CD4-positive, alpha-beta T cell (primary cell): Measurements from ENCODE around the gene ORMDL3. TPM values are rescaled to one million over a fixed set of nuclear protein-coding genes. Genes with fewer than 3 reads are reported as not detected.

Source experiments
- ATAC-seq: fragments of 200-7000 bp; cut with Tn5 transposase; one replicate; pipeline ENCODE4 v1.10.0; 2022; ENCODE audit warnings: mild to moderate bottlenecking; ENCODE audit not compliant: poor library complexity
- CTCF ChIA-PET: fragments of 350-600 bp; sonication (Branson Sonifier 250); formaldehyde crosslinking; loops from one replicate; lab custom pipeline; 2021; ENCODE audit warnings: antibody characterized with exemption, inconsistent platforms; lab: Charles Lee
- POLR2A ChIA-PET: fragments of 350-600 bp; sonication (Branson Sonifier 250); formaldehyde crosslinking; loops from one replicate; lab custom pipeline; 2021; ENCODE audit warnings: antibody characterized with exemption, inconsistent platforms; lab: Charles Lee
- DNase-seq, 14 experiments: peaks; one replicate each; pipeline ENCODE4 v3.0.0-alpha.2; 2013 to 2020; ENCODE audit warnings: mixed read lengths in 2 of 14
- H3K27ac ChIP-seq, 2 donors: one replicate each; pipeline versions ENCODE4 v1.5.1 to v1.7.0; 2013; ENCODE audit warnings: low read length in 2 of 2, low read depth in 1 of 2, mild to moderate bottlenecking in 1 of 2
- H3K27me3 ChIP-seq, 2 experiments: 1 replicate in 1 of 2; 2 replicates in 1 of 2; pipeline versions ENCODE4 v1.6.1 to v1.7.0; 2013; ENCODE audit warnings: low read length in 2 of 2, control low read depth in 1 of 2, mild to moderate bottlenecking in 1 of 2, moderate library complexity in 1 of 2; ENCODE audit not compliant: insufficient read depth in 2 of 2, control insufficient read depth in 1 of 2
- H3K36me3 ChIP-seq: one replicate; pipeline ENCODE4 v1.6.1; 2013; ENCODE audit warnings: low read length, control low read depth; ENCODE audit not compliant: insufficient read depth
- H3K4me1 ChIP-seq: one replicate; pipeline ENCODE4 v1.6.1; 2013; ENCODE audit warnings: low read length, control low read depth; ENCODE audit not compliant: insufficient read depth
- H3K4me3 ChIP-seq: one replicate; pipeline ENCODE4 v1.5.1; 2013; ENCODE audit warnings: mild to moderate bottlenecking, low read length, moderate library complexity
- H3K9me3 ChIP-seq, 2 experiments: 1 replicate in 1 of 2; 2 replicates in 1 of 2; pipeline versions ENCODE4 v1.6.1 to v1.7.0; 2013; ENCODE audit warnings: low read length in 2 of 2, mild to moderate bottlenecking in 2 of 2, control low read depth in 1 of 2, moderate library complexity in 1 of 2; ENCODE audit not compliant: control insufficient read depth in 1 of 2, insufficient read depth in 1 of 2
- H3K27ac Mint-ChIP-seq: one replicate; pipeline ENCODE4 v1.8.0; 2020; ENCODE audit warnings: mixed read lengths
- H3K27me3 Mint-ChIP-seq: one replicate; pipeline ENCODE4 v1.8.0; 2021; ENCODE audit warnings: mixed read lengths
- H3K36me3 Mint-ChIP-seq: one replicate; pipeline ENCODE4 v1.8.0; 2021; ENCODE audit warnings: low read depth, mixed read lengths
- H3K4me1 Mint-ChIP-seq: one replicate; pipeline ENCODE4 v1.8.0; 2021; ENCODE audit warnings: low read depth, mixed read lengths
- H3K4me3 Mint-ChIP-seq: one replicate; pipeline ENCODE4 v1.8.0; 2020; ENCODE audit warnings: mild to moderate bottlenecking, mixed read lengths
- H3K9me3 Mint-ChIP-seq: one replicate; pipeline ENCODE4 v1.8.0; 2020; ENCODE audit warnings: mixed read lengths
- intact Hi-C, 2 experiments: fragments of 100-400 bp; cut with DNase I in 1 of 2; cut with micrococcal nuclease in 1 of 2; formaldehyde crosslinking; loops; one replicate each; pipeline versions ENCODE4 v1.15.1 to v1.9.0; 2023 to 2025; cut with DNase I, micrococcal nuclease
- total RNA-seq, 174 experiments: library from RNA in 2 of 174; stranded (reverse) in 2 of 174; gene quantifications; one replicate each; pipeline ENCODE4 v1.2.3 and lab custom pipeline; 2021 to 2026
- TF ChIP-seq, protein P1 (sequence below): fragments of 200-600 bp; IDR thresholded peaks from one replicate; pipeline ENCODE4 v1.8.0; 2022; ENCODE audit warnings: antibody characterized with exemption, mild to moderate bottlenecking

ORMDL3 gene
- total RNA-seq, 2 experiments from 2014 or later = 103 to 105 TPM

DNA sequence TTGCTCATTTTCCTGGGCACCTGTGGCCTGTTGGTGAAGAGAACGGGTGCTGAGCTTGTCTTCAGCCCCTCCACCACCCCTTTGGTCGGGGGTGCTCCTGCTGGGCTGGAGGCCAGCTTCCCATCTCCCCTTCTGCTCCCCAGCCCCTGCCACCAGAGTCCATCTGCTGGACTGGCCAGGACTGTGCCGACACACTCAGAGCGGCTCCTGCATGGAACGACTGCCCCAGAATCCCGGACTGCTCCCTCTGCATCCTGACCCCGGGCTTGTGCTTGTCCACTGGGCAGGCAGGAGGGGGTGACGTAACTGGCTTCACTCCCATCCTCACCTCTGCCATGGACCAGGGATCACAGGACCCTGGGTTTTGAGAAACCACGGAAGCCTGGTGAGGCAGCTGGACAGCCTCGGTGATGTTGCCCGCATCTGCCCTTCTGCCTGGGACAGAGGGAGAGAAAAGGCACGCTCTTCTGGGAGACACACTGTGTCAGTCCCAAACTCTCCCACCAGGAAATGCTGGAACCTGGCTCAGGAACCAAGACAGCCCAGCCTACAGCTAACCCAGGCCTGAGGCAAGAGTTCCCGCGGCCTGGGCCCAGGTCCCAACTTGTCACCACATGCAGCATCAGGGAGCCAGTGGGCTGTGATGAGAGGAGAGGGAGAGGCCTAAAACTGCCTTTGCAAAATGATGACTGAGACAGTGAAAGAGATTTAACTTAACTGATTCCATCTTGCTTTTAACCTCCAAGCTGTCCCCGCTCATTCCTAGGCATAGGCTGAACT lies 19.3 kb upstream of the ORMDL3 start:
- H3K36me3 Mint-ChIP-seq = no peaks in the 10 kb centered on the region
- H3K4me3 Mint-ChIP-seq = no peak overlapping the region
- H3K4me3 ChIP-seq = no peak overlapping the region
- H3K9me3 Mint-ChIP-seq = no peaks in the 10 kb centered on the region
- H3K27me3 ChIP-seq = no peaks in the 10 kb centered on the region
- H3K36me3 ChIP-seq = no peaks in the 10 kb centered on the region
- peaks cover 16% of the 10 kb centered on the region for H3K4me1 Mint-ChIP-seq
- H3K27ac Mint-ChIP-seq = no peak overlapping the region
- no peak overlapping the region for H3K27ac ChIP-seq
- CTCF ChIA-PET = no interaction called here
- H3K9me3 ChIP-seq = no peaks in the 10 kb centered on the region
- H3K27me3 Mint-ChIP-seq = no peaks in the 10 kb centered on the region
- peaks cover 3% of the 10 kb centered on the region for H3K4me1 ChIP-seq
- no peak for ATAC-seq
- POLR2A ChIA-PET = no interaction called here
- no peak for DNase-seq
- intact Hi-C loops = no loop called here
- TF ChIP-seq, protein P1, sequence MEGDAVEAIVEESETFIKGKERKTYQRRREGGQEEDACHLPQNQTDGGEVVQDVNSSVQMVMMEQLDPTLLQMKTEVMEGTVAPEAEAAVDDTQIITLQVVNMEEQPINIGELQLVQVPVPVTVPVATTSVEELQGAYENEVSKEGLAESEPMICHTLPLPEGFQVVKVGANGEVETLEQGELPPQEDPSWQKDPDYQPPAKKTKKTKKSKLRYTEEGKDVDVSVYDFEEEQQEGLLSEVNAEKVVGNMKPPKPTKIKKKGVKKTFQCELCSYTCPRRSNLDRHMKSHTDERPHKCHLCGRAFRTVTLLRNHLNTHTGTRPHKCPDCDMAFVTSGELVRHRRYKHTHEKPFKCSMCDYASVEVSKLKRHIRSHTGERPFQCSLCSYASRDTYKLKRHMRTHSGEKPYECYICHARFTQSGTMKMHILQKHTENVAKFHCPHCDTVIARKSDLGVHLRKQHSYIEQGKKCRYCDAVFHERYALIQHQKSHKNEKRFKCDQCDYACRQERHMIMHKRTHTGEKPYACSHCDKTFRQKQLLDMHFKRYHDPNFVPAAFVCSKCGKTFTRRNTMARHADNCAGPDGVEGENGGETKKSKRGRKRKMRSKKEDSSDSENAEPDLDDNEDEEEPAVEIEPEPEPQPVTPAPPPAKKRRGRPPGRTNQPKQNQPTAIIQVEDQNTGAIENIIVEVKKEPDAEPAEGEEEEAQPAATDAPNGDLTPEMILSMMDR = no peak

GRCh38 chr17:39944393-39944711 lies 17.0 kb upstream of the ORMDL3 start:
- H3K4me3 Mint-ChIP-seq = no peak overlapping the region
- no peaks in the 10 kb centered on the region for H3K9me3 ChIP-seq
- ATAC-seq (no peak), DNase-seq (no peak)
- no peaks in the 10 kb centered on the region for H3K27me3 ChIP-seq
- no peak overlapping the region for H3K27ac Mint-ChIP-seq
- no peaks in the 10 kb centered on the region for H3K27me3 Mint-ChIP-seq
- POLR2A ChIA-PET = no interaction called here
- no peaks in the 10 kb centered on the region for H3K36me3 Mint-ChIP-seq
- CTCF ChIA-PET = no interaction called here
- no peak overlapping the region for H3K27ac ChIP-seq
- no peak overlapping the region for H3K4me3 ChIP-seq
- peaks cover 13% of the 10 kb centered on the region for H3K4me1 ChIP-seq
- H3K9me3 Mint-ChIP-seq = no peaks in the 10 kb centered on the region
- TF ChIP-seq, protein P1 = no peak
- H3K36me3 ChIP-seq = no peaks in the 10 kb centered on the region
- peaks cover 24% of the 10 kb centered on the region for H3K4me1 Mint-ChIP-seq
- intact Hi-C loops = no loop called here

GRCh38 chr17:39943702-39944392 lies 16.4 kb upstream of the ORMDL3 start:
- H3K27me3 Mint-ChIP-seq = no peaks in the 10 kb centered on the region
- ATAC-seq (no peak), DNase-seq (no peak)
- ChIA-PET CTCF (no interaction called here), POLR2A (no interaction called here)
- no peak overlapping the region for H3K4me3 Mint-ChIP-seq
- intact Hi-C loops = no loop called here
- no peak overlapping the region for H3K27ac Mint-ChIP-seq
- no peak overlapping the region for H3K27ac ChIP-seq
- H3K4me1 Mint-ChIP-seq = peaks cover 25% of the 10 kb centered on the region
- no peaks in the 10 kb centered on the region for H3K9me3 Mint-ChIP-seq
- no peak overlapping the region for H3K4me3 ChIP-seq
- no peaks in the 10 kb centered on the region for H3K36me3 Mint-ChIP-seq
- H3K36me3 ChIP-seq = no peaks in the 10 kb centered on the region
- H3K9me3 ChIP-seq = no peaks in the 10 kb centered on the region
- H3K27me3 ChIP-seq = no peaks in the 10 kb centered on the region
- TF ChIP-seq, protein P1 = no peak
- peaks cover 13% of the 10 kb centered on the region for H3K4me1 ChIP-seq
